Activated naive CD4-positive, alpha-beta T cell treated with anti-CD3 and anti-CD28 coated beads for 36 hours (primary cell): Measurements from ENCODE around the gene NXT2. TPM values are rescaled to one million over a fixed set of nuclear protein-coding genes. Genes with fewer than 3 reads are reported as not detected.
"Not testable (repeated sequence)": the region's sequence is repeated elsewhere in the genome, so short reads cannot be mapped to it uniquely, and the experiment has no call there.

Experiments used
- CTCF ChIA-PET: fragments of 350-600 bp; sonication (Branson Sonifier 250); formaldehyde crosslinking; loops from one replicate; lab custom pipeline; 2021; ENCODE audit warnings: antibody characterized with exemption; lab: Charles Lee
- DNase-seq: peaks from one replicate; pipeline ENCODE4 v3.0.0-alpha.2; 2020
- H3K27ac Mint-ChIP-seq: one replicate; pipeline ENCODE4 v1.8.0; 2021; ENCODE audit warnings: mild to moderate bottlenecking, mixed read lengths
- H3K27me3 Mint-ChIP-seq: one replicate; pipeline ENCODE4 v1.8.0; 2021; ENCODE audit warnings: low read depth, mixed read lengths
- H3K36me3 Mint-ChIP-seq: one replicate; pipeline ENCODE4 v1.8.0; 2021; ENCODE audit warnings: low read depth, mixed read lengths
- H3K4me1 Mint-ChIP-seq: one replicate; pipeline ENCODE4 v1.8.0; 2021; ENCODE audit warnings: low read depth, mixed read lengths
- H3K4me3 Mint-ChIP-seq: one replicate; pipeline ENCODE4 v1.8.0; 2021; ENCODE audit warnings: mild to moderate bottlenecking, moderate library complexity, mixed read lengths
- H3K9me3 Mint-ChIP-seq: one replicate; pipeline ENCODE4 v1.8.0; 2021; ENCODE audit warnings: mixed read lengths
- intact Hi-C: fragments of 100-400 bp; cut with micrococcal nuclease; formaldehyde crosslinking; loops from one replicate; pipeline ENCODE4 v1.15.1; 2023
- total RNA-seq, 2 experiments: library from RNA; stranded (reverse); gene quantifications; one replicate each; pipeline ENCODE4 v1.2.3, GENCODE V29; 2021

The NXT2 gene
- total RNA-seq, 2 experiments from 2014 or later = 14.8 to 14.9 TPM

GRCh38 chrX:109537324-109537665 is 651 bp downstream of the NXT2 start:
- CTCF ChIA-PET = interaction anchor here (1.1 to 2.1 kb wide), 2 partner anchors 51 to 97 kb away, joined by 4 to 5 read pairs; no protein-coding TSS in a partner anchor
- intact Hi-C loops = loop anchor here (1.0 to 5.0 kb wide), 6 partner anchors 64 to 782 kb away; partner anchors contain the start of genes AMMECR1 and TMEM164

GRCh38 chrX:109539007-109539406 is 2.4 kb downstream of the NXT2 start:
- intact Hi-C loops = loop anchor here (5.0 kb wide), 1 partner anchor 173 kb away; no protein-coding TSS in a partner anchor
- CTCF ChIA-PET, H3K27ac Mint-ChIP-seq, DNase-seq, H3K4me3 Mint-ChIP-seq, H3K9me3 Mint-ChIP-seq, H3K36me3 Mint-ChIP-seq, H3K27me3 Mint-ChIP-seq: not testable (repeated sequence)
- peaks cover 13% of the 10 kb centered on the region for H3K4me1 Mint-ChIP-seq

More at GRCh38 chrX:109537324-109537665, 651 bp downstream of the NXT2 start:
- no peaks in the 10 kb centered on the region for H3K36me3 Mint-ChIP-seq
- no peaks in the 10 kb centered on the region for H3K27me3 Mint-ChIP-seq
- H3K4me1 Mint-ChIP-seq = peaks cover 19% of the 10 kb centered on the region
- H3K27ac Mint-ChIP-seq = peak overlapping the region; percentile 98
- H3K4me3 Mint-ChIP-seq = peak overlapping the region; percentile 95
- no peak for DNase-seq
- peaks cover 1% of the 10 kb centered on the region for H3K9me3 Mint-ChIP-seq

- Mint-ChIP-seq H3K4me3 (no peak overlapping the region), H3K9me3 (peaks cover 3% of the 10 kb centered on the region), H3K27me3 (peaks cover under 1% of the 10 kb centered on the region), H3K27ac (no peak overlapping the region), H3K4me1 (no peaks in the 10 kb centered on the region), H3K36me3 (no peaks in the 10 kb centered on the region)
- CTCF ChIA-PET = no interaction called here
- DNase-seq = no peak
- intact Hi-C loops = no loop called here
Measured at GRCh38 chrX:109553862-109554261, 17.2 kb downstream of the NXT2 start.

- H3K27ac Mint-ChIP-seq, H3K4me1 Mint-ChIP-seq, H3K36me3 Mint-ChIP-seq, H3K4me3 Mint-ChIP-seq, H3K9me3 Mint-ChIP-seq, intact Hi-C loops, DNase-seq, H3K27me3 Mint-ChIP-seq, CTCF ChIA-PET: not testable (repeated sequence)
Measured at GRCh38 chrX:109576083-109576482, 39.4 kb downstream of the NXT2 start.

GRCh38 chrX:109577055-109577454 is 40.4 kb downstream of the NXT2 start:
- no peaks in the 10 kb centered on the region for H3K4me1 Mint-ChIP-seq
- H3K4me3 Mint-ChIP-seq = no peak overlapping the region
- H3K9me3 Mint-ChIP-seq = no peaks in the 10 kb centered on the region
- peaks cover 3% of the 10 kb centered on the region for H3K27me3 Mint-ChIP-seq
- CTCF ChIA-PET = no interaction called here
- no peak for DNase-seq
- H3K27ac Mint-ChIP-seq = no peak overlapping the region
- H3K36me3 Mint-ChIP-seq = no peaks in the 10 kb centered on the region
- intact Hi-C loops = no loop called here

- Mint-ChIP-seq H3K27ac (no peak overlapping the region), H3K36me3 (no peaks in the 10 kb centered on the region), H3K27me3 (no peaks in the 10 kb centered on the region), H3K4me1 (no peaks in the 10 kb centered on the region), H3K4me3 (no peak overlapping the region), H3K9me3 (no peaks in the 10 kb centered on the region)
- CTCF ChIA-PET = no interaction called here
- no peak for DNase-seq
- intact Hi-C loops = no loop called here
Measured at GRCh38 chrX:109578916-109579315, 42.3 kb downstream of the NXT2 start.

- no peaks in the 10 kb centered on the region for H3K9me3 Mint-ChIP-seq
- CTCF ChIA-PET = no interaction called here
- H3K36me3 Mint-ChIP-seq = no peaks in the 10 kb centered on the region
- intact Hi-C loops = no loop called here
- no peaks in the 10 kb centered on the region for H3K27me3 Mint-ChIP-seq
- H3K4me3 Mint-ChIP-seq = no peak overlapping the region
- H3K4me1 Mint-ChIP-seq = no peaks in the 10 kb centered on the region
- DNase-seq = no peak
- H3K27ac Mint-ChIP-seq = no peak overlapping the region
Measured at GRCh38 chrX:109585488-109585887, 48.8 kb downstream of the NXT2 start.

GRCh38 chrX:109590176-109590575 is 53.5 kb downstream of the NXT2 start:
- no peaks in the 10 kb centered on the region for H3K36me3 Mint-ChIP-seq
- no peaks in the 10 kb centered on the region for H3K9me3 Mint-ChIP-seq
- H3K27me3 Mint-ChIP-seq = peaks cover 3% of the 10 kb centered on the region
- no peak overlapping the region for H3K4me3 Mint-ChIP-seq
- DNase-seq = no peak
- intact Hi-C loops = no loop called here
- H3K4me1 Mint-ChIP-seq = no peaks in the 10 kb centered on the region
- CTCF ChIA-PET = no interaction called here
- H3K27ac Mint-ChIP-seq = no peak overlapping the region

Other genes starting within 250 kb of the NXT2 start
- not detected for gene GUCY2F, start 54.8 kb upstream of the NXT2 start, total RNA-seq
- under 1 TPM in 1 of 2 experiments, not detected in 1; 0.15 TPM for gene KCNE5, start 88.3 kb downstream of the NXT2 start, total RNA-seq
- gene ACSL4, start 196.4 kb downstream of the NXT2 start, total RNA-seq = 10 to 100 TPM; 58.5 to 58.8 TPM